Choroid plexus epithelial cell (primary cell): ENCODE results near the gene TMEM200A.

Source experiments
- DNase-seq: peaks from one replicate; pipeline ENCODE4 v3.0.0-alpha.2; 2010; ENCODE audit warnings: low read depth
- H3K4me3 ChIP-seq: 2 replicates; pipeline ENCODE4 v1.5.1; 2011; ENCODE audit warnings: low read depth, mild to moderate bottlenecking, control low read depth, low read length, moderate library complexity
- TF ChIP-seq, protein P1 (sequence below): conservative IDR thresholded peaks from 2 replicates; pipeline ENCODE4 v1.5.1; 2011; ENCODE audit warnings: low read depth, mild to moderate bottlenecking, control low read depth, inconsistent platforms, low read length, moderate library complexity

The TMEM200A gene

DNA sequence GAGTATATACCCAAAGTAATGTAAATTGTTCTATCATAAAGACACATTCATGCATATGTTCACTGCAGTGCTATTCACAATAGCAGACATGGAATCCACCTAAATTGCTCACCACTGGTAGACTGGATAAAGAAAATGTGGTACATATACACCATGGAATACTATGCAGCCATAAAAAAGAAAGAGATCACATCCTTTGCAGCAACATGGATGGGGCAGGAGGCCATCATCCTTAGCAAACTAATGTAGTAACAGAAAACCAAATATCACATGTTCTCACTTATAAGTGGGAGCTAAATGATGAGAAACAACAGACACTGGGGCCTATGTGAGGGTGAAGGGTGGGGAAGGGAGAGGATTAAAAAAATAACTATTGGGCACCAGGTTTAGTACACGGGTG, 11.5 kb upstream of the TMEM200A start:
- DNase-seq, result no peak
- TF ChIP-seq, protein P1, sequence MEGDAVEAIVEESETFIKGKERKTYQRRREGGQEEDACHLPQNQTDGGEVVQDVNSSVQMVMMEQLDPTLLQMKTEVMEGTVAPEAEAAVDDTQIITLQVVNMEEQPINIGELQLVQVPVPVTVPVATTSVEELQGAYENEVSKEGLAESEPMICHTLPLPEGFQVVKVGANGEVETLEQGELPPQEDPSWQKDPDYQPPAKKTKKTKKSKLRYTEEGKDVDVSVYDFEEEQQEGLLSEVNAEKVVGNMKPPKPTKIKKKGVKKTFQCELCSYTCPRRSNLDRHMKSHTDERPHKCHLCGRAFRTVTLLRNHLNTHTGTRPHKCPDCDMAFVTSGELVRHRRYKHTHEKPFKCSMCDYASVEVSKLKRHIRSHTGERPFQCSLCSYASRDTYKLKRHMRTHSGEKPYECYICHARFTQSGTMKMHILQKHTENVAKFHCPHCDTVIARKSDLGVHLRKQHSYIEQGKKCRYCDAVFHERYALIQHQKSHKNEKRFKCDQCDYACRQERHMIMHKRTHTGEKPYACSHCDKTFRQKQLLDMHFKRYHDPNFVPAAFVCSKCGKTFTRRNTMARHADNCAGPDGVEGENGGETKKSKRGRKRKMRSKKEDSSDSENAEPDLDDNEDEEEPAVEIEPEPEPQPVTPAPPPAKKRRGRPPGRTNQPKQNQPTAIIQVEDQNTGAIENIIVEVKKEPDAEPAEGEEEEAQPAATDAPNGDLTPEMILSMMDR, result no peak
- no peak overlapping the region for H3K4me3 ChIP-seq

DNA sequence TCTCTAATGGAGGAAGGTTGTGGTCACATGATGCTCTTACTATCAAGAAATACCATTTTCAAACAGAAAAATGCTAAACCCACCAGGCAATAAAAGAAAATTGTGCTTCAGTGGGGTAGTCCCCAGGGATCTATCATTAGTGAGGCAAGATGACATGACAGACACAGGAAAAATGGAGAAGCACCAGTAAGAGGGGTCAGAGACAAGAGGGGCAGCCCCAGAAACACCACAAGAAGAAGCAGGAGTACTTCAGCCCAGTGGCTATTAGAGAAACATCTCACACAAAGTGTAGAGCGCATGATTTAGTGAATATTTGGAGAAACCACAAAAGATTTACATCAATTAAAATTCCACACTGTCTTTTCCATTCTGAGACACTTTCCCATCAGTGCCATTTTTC, 10.2 kb upstream of the TMEM200A start:
- TF ChIP-seq, protein P1, result no peak
- H3K4me3 ChIP-seq, result no peak overlapping the region
- no peak for DNase-seq

DNA sequence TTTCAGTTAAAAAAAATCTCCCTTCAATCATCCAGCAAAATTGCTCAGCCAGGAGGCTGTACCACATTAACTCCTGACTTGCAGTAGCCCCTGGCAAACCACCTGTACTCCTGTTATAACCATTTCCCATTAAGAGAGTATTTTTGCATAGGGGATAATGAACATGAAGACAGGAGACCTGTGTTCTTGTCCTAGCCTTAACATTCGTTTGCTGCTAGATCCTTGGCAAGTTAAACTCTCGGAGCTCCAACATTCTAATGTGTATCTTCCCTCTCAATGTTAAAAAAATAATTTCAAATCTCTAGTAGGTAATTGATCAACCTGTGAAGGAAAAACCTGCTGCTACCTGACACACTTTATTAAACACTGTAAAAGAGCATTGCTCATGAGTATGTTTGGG, 8.4 kb upstream of the TMEM200A start:
- no peak for DNase-seq
- no peak overlapping the region for H3K4me3 ChIP-seq
- TF ChIP-seq, protein P1, result no peak

DNA sequence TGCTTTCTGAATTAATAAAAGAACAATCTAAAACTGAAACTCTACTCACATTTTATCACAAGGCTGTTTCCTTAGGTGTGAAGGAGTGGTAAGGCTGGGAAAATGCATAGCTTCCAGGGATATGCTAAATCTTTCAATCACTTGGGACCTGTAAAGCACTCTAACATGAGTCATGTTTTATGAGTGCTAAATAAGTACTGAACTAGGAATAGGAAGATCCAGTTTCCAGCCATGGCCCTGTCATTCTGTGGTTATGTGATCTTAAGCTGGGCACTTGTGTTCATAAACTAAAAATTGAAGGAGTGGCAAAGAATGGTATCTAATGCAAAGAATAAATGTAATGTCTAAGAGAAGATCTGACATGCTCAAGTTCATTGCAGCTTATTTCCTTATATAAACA, 6.1 kb upstream of the TMEM200A start:
- no peak for DNase-seq
- H3K4me3 ChIP-seq, result no peak overlapping the region
- TF ChIP-seq, protein P1, result no peak

DNA sequence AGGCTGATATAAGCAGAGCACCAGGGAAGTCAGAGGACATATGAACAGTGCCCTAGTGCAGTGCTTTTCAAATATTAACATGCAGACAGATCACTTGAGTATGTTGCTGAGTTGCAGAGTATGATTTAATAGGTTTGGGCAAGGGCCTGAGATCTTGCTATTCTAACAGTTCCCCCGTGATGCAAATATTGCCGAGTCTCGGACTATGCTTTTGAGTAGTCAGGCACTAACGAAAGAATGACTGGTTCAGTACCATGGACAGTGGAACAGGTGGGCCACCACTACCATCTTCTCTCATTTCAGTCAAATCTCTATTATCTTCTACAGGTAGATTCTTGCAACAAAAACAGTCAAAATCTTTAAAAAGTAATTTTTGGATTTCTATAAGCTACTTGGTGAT, 3.7 kb upstream of the TMEM200A start:
- DNase-seq, result no peak
- TF ChIP-seq, protein P1, result no peak
- H3K4me3 ChIP-seq, result no peak overlapping the region

DNA sequence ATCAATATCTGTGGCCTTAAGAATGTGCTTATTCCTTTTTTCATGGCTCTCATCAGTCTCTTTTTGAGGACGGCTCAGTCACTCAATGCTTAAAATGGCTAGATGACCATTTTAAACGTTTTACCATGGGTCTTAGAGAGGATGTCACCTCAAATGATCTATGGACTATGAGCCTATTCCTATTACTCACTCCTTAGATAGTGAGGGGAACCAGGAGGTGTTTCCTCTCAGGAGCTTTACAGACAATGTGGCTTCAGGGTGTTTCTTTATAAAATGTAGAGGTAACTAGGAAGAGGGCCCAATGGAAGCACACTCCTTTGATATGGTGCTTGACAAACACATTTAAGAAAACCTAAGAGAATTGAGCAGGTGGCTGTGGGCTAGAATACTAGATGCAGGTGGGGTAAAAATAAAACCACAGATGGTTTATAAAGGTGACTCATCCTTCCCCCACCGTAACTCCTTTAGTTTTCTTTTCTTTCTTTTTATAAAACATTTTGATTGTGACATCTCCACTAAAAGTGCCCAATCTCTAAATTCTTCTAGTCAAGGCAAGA, 1.5 kb upstream of the TMEM200A start:
- no peak for DNase-seq
- H3K4me3 ChIP-seq, result no peak overlapping the region
- TF ChIP-seq, protein P1, result no peak
